GM21619 (cell line): ENCODE measurements around the gene SGMS1.

Experiments
- ATAC-seq: cut with Tn5 transposase; IDR thresholded peaks from one replicate; pipeline ENCODE4 v1.9.1; 2021; ENCODE audit not compliant: unreplicated experiment

Gene SGMS1

GRCh38 chr10:50636618-50637579 is 13.1 kb upstream of the SGMS1 start:
- ATAC-seq: peak; percentile 96

DNA sequence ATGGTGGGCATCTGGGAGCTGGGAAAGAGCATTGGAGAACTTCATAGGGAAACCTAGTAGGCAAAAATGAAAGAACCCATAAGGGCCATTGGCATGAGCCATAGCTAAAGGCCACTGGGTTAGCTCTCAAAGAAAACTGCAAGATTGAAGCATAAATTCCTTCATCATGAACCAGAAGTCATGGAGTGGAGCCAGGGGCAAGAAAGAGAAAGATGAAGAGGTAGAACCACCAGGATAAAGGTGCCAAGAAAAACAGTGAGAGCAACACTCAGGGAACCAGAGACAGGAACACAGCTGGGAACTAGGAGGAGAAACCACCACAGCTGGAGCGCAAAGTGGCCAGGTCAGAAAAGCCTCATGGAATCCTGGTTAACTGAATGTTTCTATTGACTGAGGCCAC is 11.5 kb upstream of the SGMS1 start:
- no peak for ATAC-seq

DNA sequence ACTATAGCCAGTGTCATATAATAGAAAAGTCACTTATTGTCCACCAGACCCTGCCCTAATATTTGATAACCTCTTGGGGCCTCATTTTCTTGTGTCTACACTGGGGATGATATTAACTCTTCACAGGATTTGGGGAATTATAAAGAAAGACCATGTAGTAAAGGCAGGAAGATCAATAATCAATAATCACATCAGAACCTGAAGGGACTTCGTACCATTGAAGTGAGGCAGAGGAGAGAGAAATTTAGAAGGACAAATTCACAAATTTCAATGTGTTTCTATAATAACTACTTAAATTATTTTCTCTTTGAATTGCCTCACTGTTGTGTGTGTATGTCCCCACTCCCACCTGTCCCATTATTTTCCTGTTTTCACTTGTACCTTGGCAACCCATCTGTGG is 10.7 kb upstream of the SGMS1 start:
- ATAC-seq: no peak

DNA sequence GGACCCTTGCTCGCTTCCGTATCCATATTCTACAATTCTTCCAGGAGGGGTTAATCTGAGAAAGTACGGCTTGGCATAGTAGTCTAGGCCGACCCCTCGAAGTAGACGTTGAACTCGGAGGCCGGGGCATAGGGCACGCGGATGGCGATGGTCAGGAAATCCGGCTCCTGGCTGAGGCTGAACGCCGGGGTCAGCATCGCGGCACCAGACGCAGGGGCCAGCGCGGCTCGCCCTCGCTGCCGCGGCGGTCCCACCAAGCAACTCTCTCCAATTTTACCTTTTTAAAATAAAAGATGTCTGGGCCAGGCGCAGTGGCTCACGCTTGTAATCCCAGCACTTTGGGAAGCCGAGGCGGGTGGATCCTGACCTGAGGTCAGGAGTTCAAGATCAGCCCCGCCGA is 7.3 kb upstream of the SGMS1 start:
- no peak for ATAC-seq

GRCh38 chr10:50629495-50630122 is 5.9 kb upstream of the SGMS1 start:
- ATAC-seq: no peak

GRCh38 chr10:50627896-50628295 is 4.1 kb upstream of the SGMS1 start:
- ATAC-seq: no peak

- no peak for ATAC-seq
Measured at GRCh38 chr10:50627443-50627842, 3.7 kb upstream of the SGMS1 start.

- ATAC-seq: no peak
Measured at GRCh38 chr10:50625649-50626132, 1.9 kb upstream of the SGMS1 start.

GRCh38 chr10:50624866-50625501 is 1.2 kb upstream of the SGMS1 start:
- ATAC-seq: peak; percentile 40

DNA sequence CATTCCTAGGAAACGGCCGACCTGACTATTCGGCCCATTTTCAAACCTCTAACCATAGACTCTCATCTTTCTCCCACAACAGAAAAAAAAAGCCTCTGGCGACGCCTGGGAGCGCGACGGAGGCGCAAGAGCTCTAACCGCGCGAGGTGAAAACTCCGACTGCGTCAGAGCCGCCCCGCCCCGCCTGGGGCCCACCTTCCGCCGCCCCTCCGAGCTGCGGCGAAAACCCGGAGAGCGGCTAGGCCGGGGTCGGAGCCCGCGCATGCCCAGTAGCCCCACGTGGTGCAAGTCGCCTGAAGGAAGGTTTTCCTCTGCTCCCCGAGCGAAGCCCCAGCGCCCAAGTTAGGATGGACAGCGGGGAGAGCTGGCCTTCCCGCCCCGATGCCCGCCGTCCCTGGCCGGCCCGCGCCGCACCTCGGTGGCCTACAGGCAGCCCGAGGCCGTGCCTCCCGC is 683 bp upstream of the SGMS1 start:
- ATAC-seq: peak; percentile 47

DNA sequence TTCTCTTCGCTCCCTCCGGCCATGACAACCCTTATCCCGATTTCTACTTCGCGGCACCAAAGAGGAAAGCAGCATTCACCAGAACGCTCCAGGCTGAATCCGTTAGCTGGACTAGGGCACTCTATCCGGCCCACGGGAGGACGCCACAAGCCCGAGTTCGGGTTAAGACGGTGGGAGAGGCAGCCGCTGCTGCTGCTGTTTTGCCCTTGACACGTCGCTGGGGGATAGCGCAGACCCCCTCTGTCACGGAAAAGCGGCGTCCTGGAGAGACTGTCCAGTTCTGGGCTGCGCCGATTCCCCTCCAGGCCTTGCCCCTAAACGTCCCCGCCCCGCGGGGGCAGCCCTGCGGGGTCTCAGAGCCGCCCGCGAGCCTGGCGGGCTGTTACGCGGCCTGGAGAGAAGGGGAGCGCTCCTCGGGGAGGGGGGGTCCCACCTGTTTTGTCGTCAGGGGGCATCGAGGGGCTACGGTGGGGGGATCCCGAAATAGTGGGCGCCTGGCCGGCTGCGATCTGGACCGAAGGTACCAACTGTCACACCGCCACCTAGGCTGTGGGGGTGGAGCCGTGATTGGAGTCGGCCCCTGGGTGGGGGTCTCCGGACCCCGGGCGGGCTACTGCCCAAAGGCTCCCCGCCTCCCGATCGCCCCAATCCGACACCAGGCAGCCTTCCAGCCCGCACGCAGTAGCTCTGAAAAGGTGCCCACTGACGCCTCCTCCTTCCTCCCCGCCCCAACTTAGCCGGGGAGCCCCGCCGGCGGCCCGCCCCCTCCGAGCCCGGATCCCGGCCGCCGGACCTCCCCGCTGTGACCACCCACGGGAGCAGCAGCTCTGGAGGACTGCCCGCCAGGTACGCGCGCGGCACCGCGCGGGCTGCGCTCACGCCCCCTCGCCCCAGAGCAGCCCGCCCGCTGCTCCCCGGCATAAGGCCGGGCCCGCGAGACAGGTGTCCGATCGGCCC is 772 bp downstream of the SGMS1 start:
- peak; percentile 9 for ATAC-seq

DNA sequence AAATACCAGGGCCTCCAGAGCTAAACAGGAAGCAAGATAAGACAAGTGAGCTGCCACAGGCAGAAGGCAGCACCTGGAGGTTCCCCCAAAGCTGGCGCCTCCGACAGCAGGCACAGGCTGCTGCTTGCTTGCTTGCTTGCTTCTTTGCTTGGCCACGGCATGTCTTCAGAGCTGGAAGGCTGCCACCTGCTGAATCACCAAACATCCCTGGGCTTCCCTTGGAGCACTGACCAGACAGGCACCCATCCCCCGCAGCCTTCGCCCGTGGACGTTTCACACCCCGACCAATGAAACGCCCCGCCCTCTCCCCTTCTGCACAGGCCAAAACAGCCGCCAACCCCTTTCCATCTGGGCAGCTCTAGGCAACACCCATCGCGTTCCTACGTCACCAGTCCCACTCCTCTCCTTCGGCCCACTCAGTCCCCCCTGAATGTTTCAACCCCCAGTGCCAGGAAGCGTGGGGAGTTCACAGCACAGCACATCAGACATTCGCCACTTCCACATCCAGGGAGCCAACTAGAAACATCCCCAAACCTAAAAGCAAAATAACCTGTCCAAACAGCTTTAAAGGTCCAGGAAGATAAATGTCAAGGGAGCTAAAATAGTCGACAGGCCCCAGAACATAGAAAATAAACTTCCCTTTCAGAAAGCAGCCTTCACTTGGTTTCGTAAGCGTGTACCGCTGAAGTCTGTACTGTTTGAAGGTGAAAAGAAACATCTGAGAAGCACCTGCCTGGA is 1.6 kb downstream of the SGMS1 start:
- peak; percentile 23 for ATAC-seq

DNA sequence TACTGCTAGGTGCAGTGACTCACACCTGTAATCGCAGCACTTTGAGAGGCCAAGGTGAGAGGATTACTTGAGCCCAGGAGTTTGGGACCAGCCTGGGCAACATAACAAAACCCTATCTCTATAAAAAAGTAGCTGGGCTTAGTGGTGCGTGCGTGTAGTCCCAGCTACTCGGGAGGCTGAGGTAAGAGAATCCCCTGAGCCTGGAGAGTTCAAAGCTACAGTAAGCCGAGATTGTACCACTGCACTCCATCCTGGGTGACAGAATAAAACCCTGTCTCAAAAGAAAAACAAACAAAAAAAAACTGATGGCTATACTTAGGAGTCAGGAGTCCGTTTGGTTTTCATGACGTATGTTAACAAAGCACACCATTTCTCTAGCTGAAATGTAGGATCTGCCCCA is 2.9 kb downstream of the SGMS1 start:
- no peak for ATAC-seq

DNA sequence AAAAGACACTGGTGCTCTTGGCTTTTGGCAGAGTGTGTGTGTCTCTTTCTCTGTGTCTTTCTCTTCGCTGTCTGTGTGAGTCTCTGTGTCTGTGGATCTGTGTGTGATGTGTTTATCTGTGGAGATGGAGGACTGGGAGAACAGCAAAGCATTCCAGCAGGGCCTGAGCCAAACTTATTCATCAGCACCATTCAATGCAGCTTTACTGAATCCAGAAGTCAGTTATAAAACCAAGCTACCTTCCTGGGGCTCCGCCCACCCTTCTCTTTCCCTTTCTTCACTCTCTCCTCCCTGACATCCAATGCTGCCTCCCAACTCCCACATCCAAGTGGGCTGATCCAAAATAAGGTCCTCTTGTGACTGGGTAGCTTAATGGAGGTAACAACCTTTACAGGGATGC is 3.9 kb downstream of the SGMS1 start:
- no peak for ATAC-seq

DNA sequence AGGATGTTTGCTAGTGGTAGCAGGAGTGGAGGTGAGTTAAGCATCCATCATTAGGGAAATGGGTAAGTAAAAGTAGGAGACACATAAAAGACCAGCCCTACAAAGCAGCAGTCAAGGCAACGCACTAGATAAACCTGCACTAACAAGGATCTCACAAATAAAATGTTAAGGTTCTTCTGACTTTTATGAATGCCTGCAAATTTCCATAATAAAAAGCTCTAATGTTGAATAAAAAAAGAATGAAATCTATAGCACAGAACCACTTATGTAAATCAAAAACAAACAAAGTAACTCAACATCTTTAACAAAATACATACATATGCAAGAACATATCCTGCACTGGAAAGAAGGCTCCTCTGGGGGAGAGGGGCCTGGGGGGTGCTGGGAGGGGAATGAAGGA is 4.6 kb downstream of the SGMS1 start:
- no peak for ATAC-seq

DNA sequence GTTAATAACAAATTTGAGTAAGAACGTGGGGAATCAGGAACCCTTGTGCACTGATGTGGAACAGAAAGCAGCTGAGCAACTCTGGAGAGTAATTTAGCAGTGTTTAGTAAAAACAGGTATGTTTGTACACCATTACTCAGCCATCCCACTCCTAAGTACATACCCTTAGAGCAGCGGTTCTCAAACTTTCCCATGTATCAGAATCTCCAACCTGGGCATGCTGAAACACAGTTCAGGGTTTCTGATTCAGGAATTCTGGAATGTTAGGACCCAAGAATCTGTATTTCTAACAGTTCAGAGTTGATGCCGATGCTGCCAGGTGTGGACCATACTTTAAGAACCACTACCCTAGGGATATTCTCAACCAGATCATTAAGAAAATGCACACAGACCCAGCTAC is 5.1 kb downstream of the SGMS1 start:
- no peak for ATAC-seq

DNA sequence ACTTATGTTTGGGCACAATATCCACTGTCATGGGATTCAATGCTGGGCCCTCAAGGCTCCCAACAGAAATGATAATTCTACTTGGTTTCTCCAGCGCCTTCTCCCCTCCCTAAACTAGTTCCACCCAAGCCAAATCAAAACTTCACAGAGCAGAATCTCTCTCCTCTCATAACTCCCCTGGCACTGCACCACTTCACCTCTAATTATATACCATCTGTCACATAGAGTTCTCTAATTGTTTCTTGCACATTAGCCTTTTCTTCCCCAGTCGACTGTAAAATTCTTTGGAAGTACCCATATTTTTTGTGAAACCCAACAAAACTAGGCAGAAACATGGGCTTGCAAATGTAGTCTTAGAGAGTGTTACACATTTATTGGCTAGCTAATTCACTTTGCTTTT is 8.1 kb downstream of the SGMS1 start:
- no peak for ATAC-seq

GRCh38 chr10:50614444-50615137 is 9.2 kb downstream of the SGMS1 start:
- ATAC-seq: peak; percentile 41

DNA sequence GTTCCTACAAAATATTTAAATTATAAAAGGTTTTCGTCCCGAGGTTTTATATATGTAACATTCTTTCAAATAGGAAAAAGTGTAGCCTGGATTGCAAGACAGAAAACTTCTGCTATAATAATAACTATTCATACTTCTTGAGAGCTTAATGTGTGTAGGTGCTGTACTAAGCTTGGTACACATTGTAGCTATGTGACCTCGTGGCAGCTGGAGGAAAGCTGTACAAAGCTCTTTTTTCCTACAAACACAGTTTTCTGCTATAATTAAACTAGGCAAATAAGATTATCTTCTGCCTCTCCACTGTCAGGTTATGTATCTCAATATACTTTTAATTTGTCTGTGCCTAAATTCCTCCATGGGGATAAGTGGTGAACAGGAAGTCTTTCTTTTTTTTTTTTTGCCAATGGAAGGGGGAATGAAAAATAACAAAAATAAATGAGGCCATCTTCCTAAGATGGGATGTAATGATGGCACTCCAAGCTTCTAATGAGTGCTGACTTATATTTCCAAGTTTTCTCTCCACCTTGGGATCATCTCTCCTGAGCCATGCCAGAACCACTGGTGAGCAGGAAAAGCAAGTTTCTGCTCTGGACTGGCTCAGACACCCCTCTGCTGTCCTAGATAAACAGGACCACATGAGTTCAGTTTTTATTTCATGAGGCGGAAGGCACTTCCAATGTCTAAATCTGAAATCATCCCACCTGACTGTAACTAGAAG is 9.9 kb downstream of the SGMS1 start:
- ATAC-seq: no peak
